CD4-positive, alpha-beta T cell treated with Interleukin-17A for 1 hour (primary cell): ENCODE measurements around the gene CTR9.

Experiments used
- DNase-seq: peaks from one replicate; pipeline ENCODE4 v3.0.0-alpha.2; 2020

CTR9 gene

GRCh38 chr11:10743354-10744000 lies 7.6 kb upstream of the CTR9 start:
- DNase-seq = peak; percentile 52

GRCh38 chr11:10744206-10744605 lies 6.8 kb upstream of the CTR9 start:
- no peak for DNase-seq

DNA sequence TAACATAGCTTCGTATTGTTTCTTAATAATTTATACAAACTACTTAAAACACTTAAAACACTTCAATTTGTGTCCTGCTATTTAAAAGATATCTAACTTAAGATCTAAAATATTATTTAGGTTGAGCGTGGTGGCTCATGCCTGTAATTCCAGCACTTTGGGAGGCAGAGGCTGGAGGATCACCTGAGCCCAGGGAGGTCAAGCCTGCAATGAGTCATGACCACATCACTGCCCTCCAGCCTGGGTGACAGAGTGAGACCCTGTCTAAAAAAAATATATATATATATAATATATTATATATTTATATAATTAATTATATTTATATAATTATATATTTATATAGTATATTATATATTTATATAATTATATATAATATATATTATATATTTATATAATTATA lies 4.2 kb upstream of the CTR9 start:
- no peak for DNase-seq

DNA sequence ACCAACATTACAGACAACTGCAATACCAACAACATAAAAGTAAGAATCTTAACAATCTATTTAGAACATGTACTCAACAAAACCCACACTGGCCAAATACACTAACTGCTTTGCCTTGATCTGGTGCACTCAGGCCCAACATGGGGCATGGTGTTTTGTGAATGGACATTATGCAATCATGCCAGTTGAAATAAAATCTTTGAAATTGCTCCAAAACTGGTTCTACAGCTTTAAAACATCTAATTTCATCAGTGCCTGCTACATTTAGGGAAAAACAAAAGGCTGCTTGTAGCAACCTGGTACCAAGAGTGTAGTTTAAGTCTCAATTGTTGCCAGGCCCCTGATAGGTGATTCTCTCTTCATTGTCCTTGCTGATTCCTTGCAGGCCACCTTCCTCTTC lies 3.3 kb upstream of the CTR9 start:
- DNase-seq = no peak

DNA sequence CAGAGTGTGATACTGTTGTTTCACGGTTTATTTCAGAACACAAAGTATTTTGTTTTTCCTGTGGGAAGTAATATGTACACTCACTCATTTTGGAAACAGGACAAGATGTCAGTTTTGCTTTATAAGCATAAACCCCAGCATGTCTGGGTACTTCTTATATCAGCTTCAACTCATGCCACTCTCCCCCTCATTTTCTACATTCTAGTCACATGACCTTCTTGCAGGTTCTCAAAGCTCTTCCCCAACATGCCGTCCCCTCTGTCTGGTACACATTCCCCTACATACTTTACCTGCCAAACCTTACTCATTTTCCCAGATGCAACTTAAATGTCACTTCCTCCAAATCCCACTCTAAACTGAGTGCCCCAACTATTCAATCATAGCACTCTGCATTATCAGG lies 1.6 kb upstream of the CTR9 start:
- DNase-seq = no peak

- DNase-seq = no peak
Observed at GRCh38 chr11:10751581-10751940, 515 bp downstream of the CTR9 start.

DNA sequence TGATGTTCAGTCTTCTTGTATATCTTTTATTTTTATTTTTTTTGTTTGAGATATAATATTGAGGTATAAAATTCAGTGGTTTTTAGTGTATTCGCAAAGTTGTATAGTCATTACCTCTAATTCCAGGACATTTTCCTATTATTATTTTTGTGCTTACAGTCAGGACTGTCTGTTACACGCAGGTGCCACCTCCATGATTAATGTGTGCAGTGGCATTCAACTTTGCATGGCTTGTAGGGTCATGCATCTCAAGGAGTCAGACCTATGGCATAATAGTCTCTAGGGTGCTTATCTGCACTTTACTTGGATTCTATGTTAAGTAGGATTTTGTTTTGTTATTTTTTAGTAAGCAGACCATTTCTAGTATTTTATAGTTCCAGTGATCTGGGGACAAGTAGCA lies 1.0 kb downstream of the CTR9 start:
- DNase-seq = no peak

- DNase-seq = no peak
Observed at GRCh38 chr11:10752486-10752885, 1.4 kb downstream of the CTR9 start.

- DNase-seq = no peak
Observed at GRCh38 chr11:10758957-10759356, 7.9 kb downstream of the CTR9 start.

- no peak for DNase-seq
Observed at GRCh38 chr11:10761085-10761698, 10.1 kb downstream of the CTR9 start.

GRCh38 chr11:10762185-10762584 lies 11.1 kb downstream of the CTR9 start:
- no peak for DNase-seq

GRCh38 chr11:10762913-10763421 lies 11.9 kb downstream of the CTR9 start:
- DNase-seq = no peak

- DNase-seq = no peak
Observed at GRCh38 chr11:10763766-10764165, 12.7 kb downstream of the CTR9 start.

DNA sequence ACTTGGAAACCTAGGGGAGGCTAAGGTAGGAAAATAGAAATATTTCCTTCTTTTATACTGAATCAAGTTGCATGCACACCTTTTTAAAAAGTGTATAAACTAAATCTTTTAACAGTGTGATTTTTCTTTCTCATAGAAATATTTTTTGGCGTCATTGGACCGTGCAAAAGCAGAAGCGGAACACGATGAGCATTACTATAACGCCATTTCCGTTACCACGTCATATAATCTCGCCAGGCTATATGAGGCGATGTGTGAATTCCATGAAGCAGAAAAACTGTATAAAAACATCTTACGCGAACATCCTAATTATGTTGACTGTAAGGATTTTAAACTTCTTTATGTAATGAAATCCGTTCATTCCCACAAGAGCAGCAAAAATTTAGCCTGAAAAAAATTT lies 13.4 kb downstream of the CTR9 start:
- no peak for DNase-seq

GRCh38 chr11:10770626-10771254 lies 19.7 kb downstream of the CTR9 start:
- DNase-seq = peak; percentile 26

DNA sequence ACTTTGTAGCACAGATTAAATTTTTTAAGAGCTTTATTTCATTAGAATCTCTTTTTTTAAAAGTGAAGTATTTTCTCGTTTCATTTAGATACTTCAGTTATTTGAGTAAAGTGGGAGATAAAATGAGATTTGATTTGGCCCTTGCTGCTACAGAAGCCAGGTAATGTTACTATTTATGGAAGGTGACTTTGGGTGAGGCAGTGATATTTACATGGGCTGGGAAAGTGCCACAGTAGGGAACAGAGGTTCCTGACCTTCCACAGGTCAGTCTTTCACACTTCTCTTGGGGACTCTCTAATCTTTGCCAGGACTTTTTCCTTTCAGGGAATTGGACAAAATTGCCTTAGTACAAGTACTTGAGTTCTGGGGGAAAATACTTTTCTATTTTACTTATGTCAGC lies 20.4 kb downstream of the CTR9 start:
- DNase-seq = no peak

GRCh38 chr11:10774811-10775210 lies 23.8 kb downstream of the CTR9 start:
- DNase-seq = no peak

- DNase-seq = no peak
Observed at GRCh38 chr11:10777393-10777793, 26.3 kb downstream of the CTR9 start.

DNA sequence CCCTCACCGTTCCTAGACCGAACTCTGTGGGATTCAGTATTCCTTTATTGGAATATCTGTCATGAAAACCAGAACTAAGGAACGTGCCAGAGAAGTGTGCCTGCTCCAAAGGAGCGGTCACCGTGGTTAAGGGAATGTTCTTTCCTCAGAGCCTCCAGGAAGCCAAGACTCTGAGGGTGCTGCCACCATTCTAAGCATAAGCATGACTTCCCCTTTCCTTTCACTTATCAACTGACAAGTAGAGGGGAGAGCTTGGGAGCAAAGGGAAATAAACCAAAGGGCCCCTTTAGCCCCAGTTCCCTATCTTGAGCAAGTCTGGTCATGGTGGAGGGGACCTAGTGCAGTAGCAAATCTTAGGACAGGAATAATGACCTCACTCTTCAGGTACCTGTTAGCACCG lies 26.8 kb downstream of the CTR9 start:
- no peak for DNase-seq

DNA sequence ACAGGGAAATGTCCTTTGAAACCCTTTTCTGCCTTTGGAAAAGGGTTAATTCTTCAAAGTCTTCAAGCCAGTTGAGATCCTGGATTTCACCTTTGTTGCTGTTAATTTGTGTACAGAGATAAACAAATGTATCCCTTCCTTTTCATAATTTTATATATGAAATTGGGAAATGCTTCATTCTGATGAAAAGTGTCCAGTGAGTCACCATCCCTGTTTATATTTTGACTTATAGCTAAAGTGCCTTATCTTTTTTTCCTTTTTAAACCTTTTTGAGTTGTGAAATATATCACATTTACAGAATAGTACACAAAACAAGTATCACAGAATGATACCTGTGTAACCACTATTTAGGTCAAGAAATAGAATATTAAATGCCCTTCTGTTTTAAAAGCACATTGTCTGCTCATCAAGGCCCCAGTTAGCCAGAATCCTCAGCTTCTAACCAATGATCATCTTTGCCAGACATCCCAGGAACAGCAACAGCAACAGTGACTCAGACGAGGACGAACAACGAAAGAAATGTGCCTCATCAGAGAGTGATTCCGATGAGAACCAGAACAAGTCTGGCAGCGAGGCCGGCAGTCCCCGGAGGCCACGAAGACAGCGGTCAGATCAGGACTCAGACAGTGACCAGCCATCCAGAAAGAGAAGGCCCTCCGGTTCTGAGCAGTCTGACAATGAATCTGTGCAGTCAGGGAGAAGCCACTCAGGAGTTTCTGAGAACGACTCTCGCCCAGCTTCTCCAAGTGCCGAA lies 27.3 kb downstream of the CTR9 start:
- no peak for DNase-seq

- no peak for DNase-seq
Observed at GRCh38 chr11:10779086-10779485, 28.0 kb downstream of the CTR9 start.

DNA sequence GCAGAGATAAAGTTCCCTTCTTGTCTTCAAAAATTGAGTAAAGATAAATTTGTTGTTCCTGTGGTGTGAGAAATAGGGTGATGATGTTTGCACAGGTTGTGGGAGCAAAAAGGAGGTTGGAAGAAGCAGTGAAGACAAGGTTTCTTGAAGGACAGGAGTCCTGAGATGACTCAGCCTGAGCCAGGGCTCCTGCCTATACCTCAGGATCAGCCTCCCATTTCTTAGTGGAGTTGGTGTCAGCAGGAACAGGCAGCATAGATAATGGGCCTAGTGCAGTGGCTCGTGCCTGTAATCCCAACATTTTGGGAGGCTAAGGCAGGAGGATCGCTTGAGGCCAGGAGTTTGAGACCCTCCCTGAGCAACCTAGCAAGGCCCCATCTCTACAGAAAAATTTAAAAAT lies 29.0 kb downstream of the CTR9 start:
- DNase-seq = no peak

GRCh38 chr11:10784232-10785145 lies 33.4 kb downstream of the CTR9 start:
- no peak for DNase-seq
